Subcutaneous abdominal adipose tissue (tissue), 5 donors: Measurements from ENCODE around the gene RGS3.

ENCODE experiments used
- H3K27ac ChIP-seq: one replicate; pipeline ENCODE4 v1.7.0; 2013; ENCODE audit warnings: low read depth, mild to moderate bottlenecking, inconsistent platforms, low read length, moderate library complexity
- H3K27me3 ChIP-seq, 5 donors: one replicate each; pipeline ENCODE4 v1.7.0; 2013; ENCODE audit warnings: low read length in 5 of 5, inconsistent platforms in 1 of 5; ENCODE audit not compliant: control insufficient read depth in 5 of 5, insufficient read depth in 4 of 5
- H3K36me3 ChIP-seq, 5 donors: one replicate each; pipeline ENCODE4 v1.7.0; 2013; ENCODE audit warnings: low read length in 5 of 5; ENCODE audit not compliant: control insufficient read depth in 5 of 5, insufficient read depth in 5 of 5
- H3K4me1 ChIP-seq, 5 donors: one replicate each; pipeline ENCODE4 v1.7.0; 2013; ENCODE audit warnings: low read length in 5 of 5, mild to moderate bottlenecking in 3 of 5, moderate library complexity in 1 of 5; ENCODE audit not compliant: control insufficient read depth in 5 of 5, insufficient read depth in 5 of 5
- H3K4me3 ChIP-seq, 5 donors: one replicate each; pipeline ENCODE4 v1.7.0; 2013; ENCODE audit warnings: low read length in 5 of 5, low read depth in 1 of 5
- H3K9ac ChIP-seq, 5 donors: one replicate each; pipeline ENCODE4 v1.7.0; 2013; ENCODE audit warnings: low read length in 5 of 5, mild to moderate bottlenecking in 4 of 5, moderate library complexity in 3 of 5
- H3K9me3 ChIP-seq, 5 donors: one replicate each; pipeline ENCODE4 v1.7.0; 2013; ENCODE audit warnings: low read length in 5 of 5; ENCODE audit not compliant: control insufficient read depth in 5 of 5
- donor health status: healthy.
- donor health status: healthy.
- donor health status: healthy.
- donor health status: healthy.
- donor health status: healthy.

The RGS3 gene

DNA sequence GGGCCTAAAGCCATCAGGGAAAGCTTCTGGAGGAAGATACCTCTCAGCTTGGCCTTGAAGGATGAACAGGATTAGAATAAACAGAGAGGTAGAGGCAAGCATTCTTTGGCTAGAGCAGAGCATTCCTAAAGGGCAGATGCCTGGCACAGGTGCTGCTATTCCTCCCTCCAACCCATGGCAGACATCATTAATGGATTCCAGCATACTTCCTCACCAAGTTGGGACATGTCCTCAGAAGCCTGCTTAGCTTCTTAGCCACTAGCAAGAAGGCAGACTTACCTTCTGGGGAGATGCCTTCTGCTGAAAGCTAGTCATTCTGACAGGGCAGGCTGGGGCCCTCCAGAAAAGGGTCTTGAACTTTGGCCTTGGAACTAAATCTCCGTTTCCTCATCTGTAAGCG is 122.0 kb downstream of the RGS3 start:
- H3K4me1 ChIP-seq: peaks cover 15 to 61% (median 45%) of the 10 kb centered on the region in 5 donors
- H3K4me3 ChIP-seq: no peak overlapping the region
- peaks cover 0 to 3% (median 0%) of the 10 kb centered on the region in 5 donors for H3K27me3 ChIP-seq
- H3K9ac ChIP-seq: peak overlapping the region in 1 of 5 donors; percentile 12
- peaks cover 0 to 33% (median 23%) of the 10 kb centered on the region in 5 donors for H3K36me3 ChIP-seq
- no peaks in the 10 kb centered on the region for H3K9me3 ChIP-seq
- H3K27ac ChIP-seq: no peak overlapping the region

DNA sequence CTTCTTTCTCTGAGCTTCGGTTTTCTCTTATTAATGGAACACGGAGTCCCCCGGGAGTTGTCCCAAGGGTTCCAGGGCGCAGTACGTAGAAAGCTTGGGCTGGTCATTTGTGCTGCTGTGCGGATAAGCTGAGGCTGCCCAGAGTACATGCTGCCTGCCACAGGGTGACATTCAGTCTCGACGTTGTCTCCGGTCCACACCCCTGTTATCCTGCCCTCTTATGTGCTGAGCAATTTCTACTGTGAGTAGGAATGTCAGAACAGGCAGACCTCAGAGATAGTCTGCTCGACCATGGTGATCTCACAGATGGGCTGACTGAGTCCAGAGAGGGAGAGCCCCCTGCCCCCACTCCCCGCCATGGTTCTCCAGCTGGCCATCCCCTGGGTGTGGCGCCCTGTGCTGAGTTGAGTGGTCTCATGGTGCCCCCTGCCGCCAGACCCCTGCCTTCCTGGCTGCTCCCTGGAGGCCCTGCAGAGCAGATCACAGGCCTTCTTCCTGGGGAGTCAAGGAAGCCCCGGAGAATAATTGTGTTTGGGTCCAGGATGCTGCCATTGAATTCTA is 124.0 kb downstream of the RGS3 start:
- peaks cover 9 to 62% (median 42%) of the 10 kb centered on the region in 5 donors for H3K4me1 ChIP-seq
- peak overlapping the region in 1 of 5 donors; percentile 17 for H3K9ac ChIP-seq
- peaks cover 0 to 33% (median 23%) of the 10 kb centered on the region in 5 donors for H3K36me3 ChIP-seq
- H3K9me3 ChIP-seq: no peaks in the 10 kb centered on the region
- H3K27ac ChIP-seq: peak overlapping the region; percentile 17
- H3K27me3 ChIP-seq: peaks cover 0 to 3% (median 0%) of the 10 kb centered on the region in 5 donors
- H3K4me3 ChIP-seq: no peak overlapping the region

DNA sequence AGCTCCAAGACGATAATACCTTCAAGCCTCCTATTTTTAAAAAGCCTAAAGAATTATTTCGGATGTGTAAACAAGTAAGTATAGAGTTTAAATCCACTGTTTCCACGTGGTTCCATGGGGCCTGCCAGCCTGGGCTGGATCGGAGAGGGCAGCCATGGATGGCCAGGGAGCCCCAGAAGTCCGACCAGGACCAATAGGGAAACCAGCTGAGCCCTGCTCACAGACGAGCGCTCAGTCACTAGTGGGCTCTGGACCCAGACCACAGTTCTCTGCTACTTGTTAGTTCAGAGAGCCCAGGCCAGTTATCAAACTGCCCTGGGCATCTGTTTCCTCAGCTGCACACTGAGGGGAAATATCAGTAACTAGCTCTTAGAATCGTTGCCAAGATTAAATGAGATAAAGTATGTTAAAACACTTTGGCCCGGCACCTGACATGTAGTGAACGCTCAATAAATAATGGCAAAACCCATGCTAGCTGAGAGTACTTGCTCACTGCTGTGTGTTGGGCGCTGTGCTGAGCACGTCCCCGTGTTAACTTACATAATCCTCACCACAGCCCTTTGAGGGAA is 124.8 kb downstream of the RGS3 start:
- Histone ChIP-seq H3K9me3 (no peaks in the 10 kb centered on the region), H3K36me3 (peaks cover 0 to 29% (median 23%) of the 10 kb centered on the region in 5 donors), H3K27ac (peak overlapping the region; percentile 20), H3K4me3 (no peak overlapping the region), H3K4me1 (peaks cover 12 to 70% (median 47%) of the 10 kb centered on the region in 5 donors), H3K9ac (no peak overlapping the region), H3K27me3 (peaks cover 0 to 3% (median 0%) of the 10 kb centered on the region in 5 donors)

DNA sequence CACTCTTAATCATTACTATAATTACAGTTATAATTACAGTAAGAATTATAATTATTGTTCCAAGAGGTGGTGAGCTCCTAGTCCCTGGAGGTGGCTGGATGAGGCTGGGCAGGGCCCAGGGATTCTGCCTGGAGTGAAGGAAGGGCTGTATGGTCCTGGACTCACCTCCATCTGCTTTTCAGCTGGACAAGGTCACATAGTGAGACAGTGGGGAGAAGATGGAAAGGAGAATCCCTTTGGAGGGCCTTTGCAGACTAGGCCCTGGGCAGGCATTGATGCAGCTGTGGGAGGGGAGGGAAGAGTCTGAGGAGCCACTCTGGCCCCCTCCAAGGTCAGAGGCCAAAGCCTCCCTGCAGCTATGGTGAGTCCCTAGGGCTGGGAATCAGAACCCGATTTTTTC is 125.4 kb downstream of the RGS3 start:
- Histone ChIP-seq H3K27ac (peak overlapping the region; percentile 43), H3K27me3 (peaks cover 0 to 3% (median 0%) of the 10 kb centered on the region in 5 donors), H3K4me3 (no peak overlapping the region), H3K36me3 (peaks cover 0 to 23% (median 18%) of the 10 kb centered on the region in 5 donors), H3K9me3 (no peaks in the 10 kb centered on the region), H3K9ac (peak overlapping the region in 1 of 5 donors; percentile 38), H3K4me1 (peaks cover 15 to 74% (median 52%) of the 10 kb centered on the region in 5 donors)

DNA sequence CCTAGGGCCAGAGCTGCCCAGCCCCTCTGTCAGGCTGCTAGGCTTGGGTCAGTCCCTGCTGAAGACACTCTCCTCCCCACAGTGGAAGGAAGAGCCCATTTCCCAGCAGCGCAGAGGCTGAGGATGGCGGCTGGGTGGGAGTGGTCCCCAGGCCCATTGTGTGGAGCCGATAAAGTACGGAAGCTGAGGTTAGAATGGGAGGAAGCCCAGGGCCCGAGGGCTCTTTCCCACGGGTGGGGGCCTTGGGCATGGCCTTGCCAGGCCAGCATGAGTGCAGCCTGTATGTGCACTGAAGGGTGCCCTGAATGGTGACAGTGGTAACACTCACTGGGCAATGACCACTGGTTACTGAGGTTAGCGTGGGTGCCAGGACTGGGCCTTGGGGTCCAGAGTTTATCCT is 125.9 kb downstream of the RGS3 start:
- Histone ChIP-seq H3K27me3 (peaks cover 0 to 3% (median 0%) of the 10 kb centered on the region in 5 donors), H3K9ac (peak overlapping the region in 3 of 5 donors; percentile 19 to 89 (median 38)), H3K36me3 (peaks cover 0 to 18% (median 13%) of the 10 kb centered on the region in 5 donors), H3K9me3 (no peaks in the 10 kb centered on the region), H3K4me3 (peak overlapping the region in 1 of 5 donors; percentile 36), H3K4me1 (peaks cover 15 to 79% (median 57%) of the 10 kb centered on the region in 5 donors), H3K27ac (peak overlapping the region; percentile 46)

DNA sequence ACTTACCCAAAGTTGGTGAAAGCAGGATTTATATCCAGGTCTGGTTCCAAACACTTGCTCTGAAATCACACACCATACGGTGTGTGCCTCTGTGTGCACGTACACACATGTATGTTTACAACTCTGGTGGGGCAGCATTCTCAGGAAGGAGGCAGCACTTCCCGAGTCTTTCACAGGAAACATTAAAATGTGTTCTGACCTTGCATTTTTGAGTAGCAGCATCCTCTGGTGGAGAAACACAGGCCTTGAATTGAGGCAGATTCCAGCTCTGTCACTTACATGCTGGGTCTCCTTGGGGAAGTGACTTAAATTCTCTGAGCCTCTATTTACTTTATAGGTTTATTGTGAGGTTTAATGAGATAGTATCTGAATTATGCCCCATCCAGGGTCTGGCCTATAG is 126.4 kb downstream of the RGS3 start:
- H3K4me3 ChIP-seq: peak overlapping the region in 1 of 5 donors; percentile 36
- H3K4me1 ChIP-seq: peaks cover 15 to 84% (median 61%) of the 10 kb centered on the region in 5 donors
- no peaks in the 10 kb centered on the region for H3K9me3 ChIP-seq
- H3K36me3 ChIP-seq: peaks cover 0 to 14% (median 8%) of the 10 kb centered on the region in 5 donors
- peak overlapping the region; percentile 46 for H3K27ac ChIP-seq
- peak overlapping the region in 1 of 5 donors; percentile 4 for H3K9ac ChIP-seq
- H3K27me3 ChIP-seq: peaks cover 0 to 3% (median 0%) of the 10 kb centered on the region in 5 donors

DNA sequence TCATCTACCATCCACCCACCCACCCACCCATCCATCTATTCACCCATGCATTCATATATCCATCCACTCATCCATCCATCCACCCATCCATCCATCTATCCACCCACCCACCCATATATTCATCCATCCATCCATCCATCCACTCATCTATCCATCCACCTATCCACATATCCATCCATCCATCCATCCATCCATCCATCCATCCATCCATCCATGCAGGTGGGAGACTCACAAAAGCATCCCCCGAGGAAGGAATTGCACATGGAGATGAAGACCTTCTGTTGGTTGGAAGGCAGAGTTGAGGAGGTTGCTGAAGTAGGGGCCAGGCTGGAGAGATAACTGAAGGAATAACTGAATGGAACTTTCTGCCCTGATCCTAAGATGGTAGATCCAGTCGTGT is 126.9 kb downstream of the RGS3 start:
- H3K4me1 ChIP-seq: peaks cover 17 to 89% (median 66%) of the 10 kb centered on the region in 5 donors
- H3K4me3 ChIP-seq: no peak overlapping the region
- H3K27me3 ChIP-seq: peaks cover 0 to 3% (median 0%) of the 10 kb centered on the region in 5 donors
- no peak overlapping the region for H3K9ac ChIP-seq
- peaks cover 0 to 12% (median 4%) of the 10 kb centered on the region in 5 donors for H3K36me3 ChIP-seq
- H3K27ac ChIP-seq: no peak overlapping the region
- H3K9me3 ChIP-seq: no peaks in the 10 kb centered on the region

DNA sequence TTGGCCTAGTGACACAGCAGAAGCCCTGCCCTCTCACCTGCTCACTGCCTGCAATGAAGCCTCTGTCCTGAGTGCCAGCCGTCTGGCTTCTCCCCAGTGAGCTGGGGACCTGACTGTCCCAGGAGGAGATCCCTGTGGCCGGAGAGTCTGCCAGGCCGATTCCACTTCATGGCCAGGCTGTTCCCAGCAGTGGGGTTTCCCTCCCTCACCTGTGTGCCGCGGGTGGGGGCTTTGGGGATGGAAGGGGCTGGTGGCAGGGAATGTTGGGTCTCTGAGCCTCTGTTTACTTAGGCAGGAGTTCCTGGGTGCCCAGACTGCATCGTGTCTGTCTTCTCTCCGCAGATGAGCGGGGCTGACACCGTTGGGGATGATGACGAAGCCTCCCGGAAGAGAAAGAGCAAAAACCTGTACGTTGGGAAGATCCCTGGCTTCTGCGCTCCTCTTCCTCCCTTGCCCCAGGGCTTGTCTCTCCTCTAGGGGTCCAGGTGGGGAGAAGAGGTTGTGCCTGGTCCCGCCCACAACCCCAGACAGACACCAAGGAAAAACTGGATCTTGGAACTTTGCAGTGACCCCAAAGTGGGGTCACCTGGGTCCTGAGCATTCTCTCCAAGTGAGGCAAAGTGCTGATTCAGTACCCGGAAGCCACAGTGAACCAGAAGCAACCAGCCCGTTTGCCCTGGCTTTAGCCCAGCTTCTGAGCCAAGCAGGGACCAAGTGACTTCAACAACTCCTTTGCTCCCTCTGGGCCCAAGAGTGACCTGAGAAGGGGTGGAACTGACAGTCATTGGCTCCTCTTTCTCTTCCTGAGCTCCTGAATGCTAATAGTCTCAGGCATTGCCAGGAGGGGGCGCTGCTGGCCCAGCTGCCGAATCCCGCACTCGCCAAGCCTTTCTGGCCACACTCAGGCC is 127.7 kb downstream of the RGS3 start:
- H3K27ac ChIP-seq: peak overlapping the region; percentile 57
- H3K9me3 ChIP-seq: no peaks in the 10 kb centered on the region
- H3K27me3 ChIP-seq: peaks cover 0 to 3% (median 0%) of the 10 kb centered on the region in 5 donors
- H3K36me3 ChIP-seq: peaks cover 0 to 12% (median 9%) of the 10 kb centered on the region in 5 donors
- H3K4me1 ChIP-seq: peaks cover 20 to 96% (median 75%) of the 10 kb centered on the region in 5 donors
- no peak overlapping the region for H3K9ac ChIP-seq
- no peak overlapping the region for H3K4me3 ChIP-seq

DNA sequence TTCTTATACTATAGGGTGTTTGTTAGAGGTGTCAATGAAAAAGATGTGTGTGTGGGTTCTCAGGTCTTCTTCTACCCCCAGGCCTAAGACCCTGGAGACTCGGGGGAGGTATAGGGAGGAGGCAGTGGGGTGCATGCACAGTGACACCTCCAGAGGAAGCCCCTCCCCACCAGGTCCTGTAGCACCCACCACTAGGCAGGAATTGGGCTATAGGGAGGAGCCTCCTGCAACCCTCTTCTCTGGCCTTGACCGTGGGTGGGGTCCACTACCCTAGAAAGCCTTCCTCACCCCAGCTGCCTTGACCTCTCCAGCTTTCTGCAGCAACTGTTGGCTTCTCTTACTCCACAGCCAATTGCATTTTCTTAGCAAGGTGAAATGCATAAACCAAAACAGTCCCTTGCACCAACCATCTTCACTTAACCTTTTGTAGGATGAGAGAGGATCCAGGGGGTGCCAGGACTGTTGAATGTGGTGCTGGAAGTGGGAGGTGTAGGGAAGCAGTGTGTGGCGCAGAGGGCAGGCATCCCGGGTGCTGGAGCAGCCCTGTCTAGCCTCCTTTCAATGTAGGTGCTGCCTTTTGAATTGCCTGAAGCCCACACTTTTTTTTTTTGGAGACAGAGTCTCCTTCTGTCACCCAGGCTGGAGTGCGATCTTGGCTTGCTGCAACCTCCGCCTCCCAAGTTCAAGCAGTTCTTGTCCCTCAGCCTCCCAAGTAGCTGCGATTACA is 128.5 kb downstream of the RGS3 start:
- peaks cover 23 to 96% (median 76%) of the 10 kb centered on the region in 5 donors for H3K4me1 ChIP-seq

More for the DNA sequence above, 128.5 kb downstream of the RGS3 start:
- Histone ChIP-seq H3K27me3 (peaks cover 0 to 3% (median 0%) of the 10 kb centered on the region in 5 donors), H3K9ac (no peak overlapping the region), H3K27ac (peak overlapping the region; percentile 95), H3K9me3 (no peaks in the 10 kb centered on the region), H3K4me3 (no peak overlapping the region), H3K36me3 (peaks cover 0 to 21% (median 17%) of the 10 kb centered on the region in 5 donors)
